CD4-positive, alpha-beta T cell treated with Interleukin-4 for 4 hours (primary cell): ENCODE data around the gene UNC93B1.
A peak's percentile ranks its signal among the peaks of the same experiment; 100 is the strongest.

Experiments used
- DNase-seq: peaks from one replicate; pipeline ENCODE4 v3.0.0-alpha.2; 2020

Gene UNC93B1

DNA sequence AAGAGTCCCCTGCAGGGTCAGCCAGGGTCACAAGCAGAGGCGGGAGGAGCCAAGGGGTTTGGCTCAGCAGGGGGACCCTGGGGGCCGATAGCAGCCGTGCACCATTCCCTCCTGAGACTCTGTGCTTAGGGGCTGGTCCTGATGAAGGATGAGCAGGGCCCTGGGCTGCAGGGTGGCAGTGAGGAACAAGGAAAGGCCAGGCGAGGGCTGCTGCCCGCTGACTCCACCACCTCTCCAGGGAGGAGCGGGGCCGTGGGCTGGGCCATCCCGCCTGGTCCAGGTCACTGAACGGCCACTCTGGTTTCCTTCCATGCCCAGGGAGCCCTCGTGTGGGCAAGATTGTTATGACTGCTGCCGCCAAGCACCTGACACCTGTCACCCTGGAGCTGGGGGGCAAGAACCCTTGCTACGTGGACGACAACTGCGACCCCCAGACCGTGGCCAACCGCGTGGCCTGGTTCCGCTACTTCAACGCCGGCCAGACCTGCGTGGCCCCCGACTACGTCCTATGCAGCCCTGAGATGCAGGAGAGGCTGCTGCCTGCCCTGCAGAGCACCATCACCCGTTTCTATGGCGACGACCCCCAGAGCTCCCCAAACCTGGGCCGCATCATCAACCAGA is 17.4 kb upstream of the UNC93B1 start:
- no peak for DNase-seq

DNA sequence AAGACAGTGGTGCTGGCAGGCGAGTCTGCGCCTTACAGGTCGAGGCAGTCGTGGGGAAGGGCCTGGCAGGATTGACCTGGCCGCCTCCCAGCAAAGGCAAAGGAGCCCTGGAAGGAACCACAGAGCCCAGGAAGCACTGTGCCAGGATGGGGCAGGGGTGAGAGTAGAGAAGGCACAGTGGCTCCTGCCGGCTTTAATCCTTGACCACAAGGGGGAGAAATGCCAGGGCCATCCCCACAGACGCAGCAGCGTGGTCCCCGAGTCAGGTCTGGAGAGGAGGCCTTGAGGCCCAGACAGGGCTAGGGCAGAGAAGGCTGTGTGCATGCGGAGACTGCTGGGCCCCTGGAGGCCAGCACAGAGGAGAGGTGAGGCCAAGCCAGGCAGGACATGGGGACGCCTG is 16.7 kb upstream of the UNC93B1 start:
- DNase-seq, result no peak

DNA sequence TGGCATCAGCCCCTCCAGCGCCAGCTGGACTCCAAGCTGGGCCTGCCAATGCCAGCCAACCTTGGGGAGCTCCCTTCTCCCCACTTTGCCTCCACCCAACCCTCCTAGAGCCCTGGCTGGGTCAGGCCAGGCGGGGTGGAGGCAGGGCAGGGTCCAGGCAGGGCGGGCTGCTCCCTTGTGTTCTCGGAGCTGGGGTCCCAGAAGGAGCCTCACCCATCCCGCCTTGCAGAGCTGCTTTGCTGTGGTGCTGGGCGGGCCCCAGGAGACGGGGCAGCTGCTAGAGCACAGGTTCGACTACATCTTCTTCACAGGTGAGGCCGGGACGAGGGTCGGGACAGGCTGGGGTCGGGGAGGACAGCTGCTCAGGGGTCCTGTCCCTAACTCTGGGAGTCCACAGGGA is 15.6 kb upstream of the UNC93B1 start:
- no peak for DNase-seq

DNA sequence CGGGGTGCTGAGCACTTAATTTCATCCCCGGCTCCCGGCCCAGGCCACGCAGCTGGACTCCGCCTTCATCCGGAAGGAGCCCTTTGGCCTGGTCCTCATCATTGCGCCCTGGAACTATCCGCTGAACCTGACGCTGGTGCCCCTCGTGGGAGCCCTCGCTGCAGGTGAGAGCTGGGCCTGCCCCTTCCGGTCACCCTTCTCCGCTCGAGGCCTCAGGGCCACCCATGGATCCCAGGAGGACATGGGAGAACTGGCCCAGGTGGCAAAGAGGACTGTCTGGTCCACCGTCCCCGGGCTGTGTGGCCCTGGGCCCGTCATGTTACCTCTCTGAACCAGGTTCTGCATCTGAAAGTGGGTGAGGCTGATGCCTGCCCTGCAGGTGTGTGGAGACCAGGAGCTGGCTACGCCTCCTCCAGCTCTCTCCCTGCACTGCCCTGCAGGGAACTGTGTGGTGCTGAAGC is 14.9 kb upstream of the UNC93B1 start:
- no peak for DNase-seq

DNA sequence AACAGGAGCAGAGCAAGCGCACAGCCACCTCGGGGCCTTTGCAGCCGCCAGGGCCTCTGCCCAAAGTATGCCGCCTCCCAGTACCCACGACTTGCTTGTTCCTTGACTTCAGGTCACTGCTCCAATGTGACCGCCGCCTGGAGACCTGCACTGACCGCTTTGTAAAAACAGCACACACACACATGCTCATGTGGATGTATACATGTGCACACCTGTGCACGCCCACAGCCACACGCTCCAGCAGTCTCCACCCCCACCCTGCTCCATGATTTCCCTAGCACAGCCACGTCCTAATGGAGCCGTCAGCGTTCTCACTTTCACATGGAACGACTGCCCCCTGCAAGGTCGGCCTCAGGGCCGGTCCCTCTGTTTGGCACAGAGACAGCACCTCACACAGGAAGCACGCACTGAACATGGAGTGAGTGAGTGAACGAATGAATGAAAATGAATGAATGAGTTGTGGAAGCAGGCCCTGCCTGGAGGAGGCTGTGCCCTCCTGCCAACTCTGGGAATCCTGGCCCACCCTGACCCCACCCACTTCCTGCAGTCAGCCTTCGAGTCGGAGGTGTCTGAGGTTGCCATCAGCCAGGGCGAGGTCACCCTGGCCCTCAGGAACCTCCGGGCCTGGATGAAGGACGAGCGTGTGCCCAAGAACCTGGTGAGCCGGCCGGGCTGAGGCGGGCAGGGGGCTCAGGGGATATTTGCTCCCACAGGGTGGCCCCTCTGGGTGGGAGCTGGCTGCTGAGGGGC is 14.3 kb upstream of the UNC93B1 start:
- DNase-seq, result no peak

DNA sequence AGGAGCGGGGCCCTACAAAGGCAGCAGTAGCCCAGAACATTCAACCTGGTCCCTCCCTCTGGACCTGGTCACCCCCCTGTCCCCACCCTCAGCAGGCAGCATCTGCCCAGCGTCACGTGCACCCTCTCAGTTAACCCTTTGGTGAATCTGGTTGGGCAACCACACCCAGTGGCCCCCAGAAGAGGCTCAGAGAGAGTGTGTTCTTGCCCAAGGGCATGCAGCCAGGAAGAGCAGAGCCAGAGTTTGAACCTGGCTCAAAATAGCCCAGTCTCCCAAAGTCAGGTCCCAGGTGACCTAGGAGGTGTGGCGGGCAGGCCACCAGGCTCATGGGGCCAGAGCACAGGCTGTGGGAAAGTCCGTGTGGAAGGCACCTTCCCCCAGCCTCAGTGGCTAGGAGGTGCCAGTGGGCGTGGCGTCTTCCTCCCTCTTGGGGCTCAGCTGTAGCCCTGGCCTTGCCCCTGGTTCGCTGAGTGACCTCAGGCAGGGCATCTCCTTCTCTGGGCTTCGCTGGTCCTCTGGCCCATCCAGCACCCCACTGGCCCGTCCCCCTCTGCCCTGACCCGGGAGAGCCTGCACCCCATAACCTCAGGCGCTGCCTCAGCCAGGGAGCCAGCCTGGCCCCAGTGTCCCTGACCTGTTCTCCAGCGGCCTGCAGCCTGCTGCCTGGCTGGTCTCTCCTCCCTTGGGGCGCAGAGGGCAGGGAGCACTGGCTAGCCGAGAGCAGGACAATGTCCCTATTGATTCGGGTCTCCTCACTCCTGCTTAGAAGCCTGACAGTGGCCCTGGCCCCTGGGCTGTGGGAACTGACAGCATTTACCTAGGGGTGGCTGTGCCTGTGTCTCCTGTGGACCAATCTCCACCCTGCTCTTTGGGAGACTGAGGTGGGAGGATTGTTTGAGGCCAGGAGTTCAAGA is 13.3 kb upstream of the UNC93B1 start:
- DNase-seq, result no peak

DNA sequence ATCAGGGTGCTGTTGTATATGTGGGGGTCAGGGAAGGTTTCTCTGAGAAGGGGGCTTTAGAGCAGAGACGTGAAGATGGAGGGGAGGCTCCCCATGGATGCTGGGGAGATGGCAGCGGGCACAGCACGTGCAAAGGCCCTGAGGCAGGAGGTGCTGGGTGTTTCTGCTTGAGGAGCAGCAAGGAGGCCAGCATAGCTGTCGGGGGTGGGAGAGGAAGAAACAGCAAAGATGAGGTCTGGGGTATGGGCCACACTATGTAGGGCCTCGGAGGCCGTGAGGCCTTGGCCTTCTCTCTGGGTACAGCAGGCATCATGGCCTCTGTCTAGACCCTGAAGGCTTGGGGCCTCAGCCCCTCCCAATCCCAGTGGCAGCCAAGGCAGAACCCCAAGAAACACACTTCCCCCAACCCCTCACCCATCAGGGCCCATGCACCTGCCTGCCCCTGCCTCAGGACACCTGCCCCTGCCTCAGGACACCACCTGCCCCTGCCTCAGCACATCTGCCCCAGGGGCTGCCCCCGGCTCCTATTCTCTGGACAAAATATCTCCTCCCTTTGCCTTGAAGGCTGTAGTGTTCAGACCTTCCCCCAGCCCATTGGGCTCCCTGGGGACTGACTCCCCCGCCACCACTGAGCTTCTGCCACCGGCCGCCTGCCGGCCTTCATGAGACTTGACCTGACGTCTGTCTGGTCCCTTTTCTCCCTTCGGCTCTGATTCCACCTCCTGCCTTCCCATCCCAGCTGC is 12.4 kb upstream of the UNC93B1 start:
- DNase-seq, result no peak

DNA sequence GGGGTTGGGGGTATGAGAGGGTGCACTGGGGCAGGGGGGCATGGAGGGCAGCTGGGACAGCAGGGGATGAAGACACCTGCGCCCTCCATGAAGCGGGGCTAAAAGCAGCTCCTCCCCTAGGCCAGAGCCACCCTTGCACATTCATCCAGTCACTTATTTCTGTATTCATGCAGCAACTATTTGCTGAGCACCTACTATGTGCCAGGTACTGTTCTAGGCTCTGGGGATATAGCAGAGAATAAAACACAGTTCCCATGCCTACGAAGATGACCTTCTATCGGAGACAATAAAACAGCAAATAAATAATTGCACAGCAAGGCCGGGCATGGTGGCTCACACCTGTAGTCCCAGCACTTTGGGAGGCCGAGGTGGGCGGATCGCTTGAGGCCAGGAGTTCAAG is 11.6 kb upstream of the UNC93B1 start:
- DNase-seq, result no peak

DNA sequence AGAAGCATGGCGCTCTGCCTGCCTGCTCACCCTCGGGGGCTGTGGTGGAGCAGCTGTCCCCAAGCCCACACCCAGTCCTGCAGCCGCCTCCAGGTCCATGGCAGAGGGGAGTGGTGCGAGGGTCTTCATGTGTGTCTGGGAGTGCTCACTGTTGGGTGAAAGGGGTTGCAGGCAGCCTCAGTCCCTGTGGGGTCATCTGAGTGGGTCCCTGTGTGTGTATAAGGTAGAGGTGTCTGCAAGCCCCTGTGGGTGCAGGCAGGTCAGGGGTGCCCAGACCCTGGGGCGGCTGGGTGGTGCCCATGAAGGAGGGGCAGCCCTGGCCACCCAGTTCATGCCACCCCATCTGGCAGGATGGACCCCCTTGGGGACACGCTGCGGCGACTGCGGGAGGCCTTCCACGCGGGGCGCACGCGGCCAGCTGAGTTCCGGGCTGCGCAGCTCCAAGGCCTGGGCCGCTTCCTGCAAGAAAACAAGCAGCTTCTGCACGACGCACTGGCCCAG is 11.1 kb upstream of the UNC93B1 start:
- no peak for DNase-seq

DNA sequence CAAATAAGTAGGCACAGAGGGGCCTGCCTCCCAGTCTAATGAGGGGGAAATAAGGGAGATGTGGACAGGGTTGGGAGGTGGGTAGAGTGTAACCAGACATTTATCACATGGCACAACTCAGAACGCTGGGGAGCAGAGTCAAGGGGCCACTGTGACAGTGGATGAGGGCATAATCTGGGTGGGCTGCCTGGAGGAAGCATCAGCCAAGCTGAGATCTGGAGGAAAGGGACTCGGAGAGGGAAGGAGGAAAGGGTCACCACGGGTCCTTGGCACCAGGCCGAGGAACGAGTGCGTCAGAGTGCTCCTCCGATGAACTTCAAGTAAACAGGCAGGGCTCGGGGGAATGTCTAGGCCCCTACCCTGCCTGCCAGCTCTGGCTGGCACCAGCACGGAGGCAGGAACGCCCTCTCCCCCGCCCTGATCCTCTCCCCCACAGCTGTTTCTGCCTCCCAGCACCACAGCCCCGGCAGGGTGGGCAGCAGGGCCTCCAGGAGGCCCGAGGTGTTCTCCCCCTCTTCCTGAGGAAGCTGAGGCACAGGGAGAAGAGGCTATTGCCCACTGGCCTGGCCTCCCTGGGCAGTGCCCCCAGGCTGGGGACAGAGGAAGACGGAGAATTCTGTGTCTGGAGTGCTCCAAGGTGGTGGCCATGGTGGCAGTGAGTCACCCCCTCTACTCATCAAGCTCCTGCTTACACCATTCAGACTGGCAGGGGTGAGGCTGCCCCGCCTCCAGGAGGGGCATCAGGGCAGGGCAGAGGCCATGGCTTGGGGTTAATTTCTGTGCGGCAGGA is 10.5 kb upstream of the UNC93B1 start:
- no peak for DNase-seq

DNA sequence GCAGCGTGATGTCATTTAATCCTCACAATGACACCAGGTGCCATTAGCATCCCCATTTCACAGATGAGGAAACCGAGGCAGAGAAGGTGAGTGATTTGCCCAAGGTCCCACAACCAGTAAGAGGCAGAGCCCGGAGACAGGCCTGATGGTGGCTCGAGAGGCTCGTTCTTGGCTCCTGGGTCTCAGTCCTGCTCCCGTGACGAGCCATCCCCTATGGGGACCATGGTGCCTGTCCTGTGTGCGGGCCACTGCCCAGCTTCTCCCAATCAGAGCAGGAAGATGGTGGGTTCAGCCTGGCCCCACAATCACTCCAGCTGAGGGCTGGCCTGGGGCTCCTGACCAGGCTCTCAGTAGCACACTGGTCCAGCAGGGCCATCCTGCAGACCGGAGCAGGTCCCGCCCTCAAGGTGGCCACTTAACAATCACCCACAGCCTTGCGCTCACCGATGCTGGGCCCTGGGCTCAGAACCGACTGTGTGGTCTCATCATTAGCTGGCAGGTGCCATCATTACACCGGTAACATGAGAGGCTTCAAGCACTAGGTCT is 9.8 kb upstream of the UNC93B1 start:
- DNase-seq, result no peak

DNA sequence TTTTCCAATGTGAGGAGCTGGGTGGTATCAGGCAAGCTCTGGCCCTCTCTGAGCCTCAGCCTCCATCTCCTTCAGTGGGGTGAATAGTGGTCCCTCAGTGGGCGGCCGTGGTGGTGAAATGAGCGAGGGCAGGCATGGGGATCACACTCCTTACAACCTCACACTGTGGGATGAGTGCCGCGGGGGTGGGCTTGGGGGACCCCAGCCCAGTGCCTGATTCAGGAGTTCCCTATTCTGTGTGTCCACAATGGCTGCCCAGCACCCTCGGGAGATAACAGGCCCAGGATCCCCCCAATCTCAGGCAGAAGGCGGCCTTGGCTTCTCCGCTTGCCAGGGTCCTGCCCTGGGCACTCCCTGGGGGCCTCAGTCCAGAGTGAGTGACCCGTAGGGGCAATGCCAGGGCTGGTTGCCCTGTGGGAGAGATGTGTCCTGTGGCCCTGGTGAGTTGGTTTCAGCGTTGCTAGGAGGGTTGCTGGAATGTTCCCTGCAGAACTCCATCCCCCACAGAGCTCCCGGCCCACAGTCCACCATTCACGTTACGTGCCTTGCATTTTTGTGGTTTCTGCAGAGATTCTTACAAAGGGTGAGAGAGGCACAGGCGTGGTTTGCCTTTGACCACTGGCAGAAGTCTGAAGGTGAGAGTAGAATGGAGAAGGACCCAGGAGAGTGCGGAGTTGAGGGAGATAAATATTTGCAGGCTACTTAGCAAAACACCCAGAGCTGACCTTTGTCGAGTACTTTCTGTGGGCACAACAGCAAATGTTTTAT is 9.1 kb upstream of the UNC93B1 start:
- DNase-seq, result no peak

DNA sequence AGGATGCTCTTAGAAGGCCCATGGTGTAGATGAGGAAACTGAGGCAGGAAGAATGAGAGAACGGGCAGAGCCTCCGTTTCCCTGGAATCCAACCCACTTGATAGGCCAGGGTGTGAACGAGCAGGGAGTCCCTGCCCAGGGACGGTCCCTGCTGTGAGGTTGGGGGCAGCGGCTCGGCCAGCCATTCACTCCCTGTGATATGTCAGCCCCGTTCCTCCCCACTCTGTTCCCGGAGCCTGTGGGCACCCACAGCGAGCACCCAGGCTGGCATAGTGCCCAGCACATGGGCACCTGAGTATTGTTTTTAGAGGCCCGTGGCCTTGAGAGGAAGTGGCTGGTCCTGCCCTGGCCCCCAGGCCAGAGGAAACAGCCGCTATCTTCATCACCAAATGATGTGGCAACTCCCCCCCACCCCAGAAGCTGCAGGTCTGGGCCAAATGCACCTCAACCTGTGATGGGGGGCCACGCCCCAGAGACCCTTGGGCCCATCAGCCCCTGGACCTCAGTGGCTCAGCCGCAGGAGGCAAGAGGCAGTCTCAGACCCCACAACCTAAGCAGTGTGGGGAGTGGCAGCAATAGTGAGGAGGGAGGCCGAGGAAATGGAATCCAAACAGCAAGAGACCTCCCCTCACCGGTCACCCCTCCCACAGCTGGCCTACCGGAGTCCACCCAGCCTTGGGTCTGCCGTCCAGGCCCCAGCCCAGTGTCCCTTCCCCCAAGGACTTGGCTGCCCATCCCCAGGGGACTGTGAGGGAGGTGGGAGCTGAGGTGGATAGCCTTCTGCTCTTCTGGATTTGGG is 8.3 kb upstream of the UNC93B1 start:
- no peak for DNase-seq

DNA sequence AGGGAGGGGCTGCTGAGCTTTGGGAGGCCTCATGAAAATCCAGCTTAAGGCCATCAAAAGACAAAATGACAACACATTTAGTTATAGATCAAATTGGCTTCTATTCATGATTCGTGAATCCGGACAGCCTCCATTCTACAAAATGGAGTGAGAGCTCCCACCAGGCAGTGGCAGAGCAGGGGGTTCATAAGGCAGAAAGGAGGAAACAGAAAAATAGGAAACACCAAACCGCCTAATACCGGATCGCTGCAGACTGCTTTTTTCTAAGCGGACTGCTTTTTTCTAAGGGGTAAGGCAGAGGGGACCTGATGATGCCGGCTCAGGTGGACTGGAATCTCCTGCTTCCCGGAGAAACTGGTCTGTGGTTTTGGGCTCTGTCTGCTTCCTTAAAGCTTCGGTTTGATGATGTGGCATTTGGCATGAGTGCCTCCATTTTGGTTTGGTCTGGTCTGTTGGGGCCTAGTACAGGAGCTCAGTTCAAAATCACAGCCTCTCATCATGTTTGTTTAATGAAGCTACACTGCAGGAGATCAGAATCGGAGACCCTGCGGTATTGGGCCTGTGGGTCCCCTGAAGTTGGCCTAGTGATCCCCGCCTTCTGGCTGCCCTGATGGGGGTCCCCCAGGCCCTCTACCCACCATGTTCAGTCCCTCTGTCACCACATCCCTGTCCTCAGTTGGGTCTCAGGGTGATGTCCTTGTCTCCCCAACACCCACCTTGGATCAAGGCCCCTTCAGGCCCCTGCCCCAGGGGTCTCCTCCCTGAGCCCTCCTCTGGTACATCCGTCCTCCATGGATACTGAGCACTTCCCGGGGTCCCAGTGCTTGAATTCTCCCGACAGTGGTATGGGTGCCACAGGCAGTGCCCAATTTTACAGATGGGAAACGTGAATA is 7.4 kb upstream of the UNC93B1 start:
- DNase-seq, result no peak

DNA sequence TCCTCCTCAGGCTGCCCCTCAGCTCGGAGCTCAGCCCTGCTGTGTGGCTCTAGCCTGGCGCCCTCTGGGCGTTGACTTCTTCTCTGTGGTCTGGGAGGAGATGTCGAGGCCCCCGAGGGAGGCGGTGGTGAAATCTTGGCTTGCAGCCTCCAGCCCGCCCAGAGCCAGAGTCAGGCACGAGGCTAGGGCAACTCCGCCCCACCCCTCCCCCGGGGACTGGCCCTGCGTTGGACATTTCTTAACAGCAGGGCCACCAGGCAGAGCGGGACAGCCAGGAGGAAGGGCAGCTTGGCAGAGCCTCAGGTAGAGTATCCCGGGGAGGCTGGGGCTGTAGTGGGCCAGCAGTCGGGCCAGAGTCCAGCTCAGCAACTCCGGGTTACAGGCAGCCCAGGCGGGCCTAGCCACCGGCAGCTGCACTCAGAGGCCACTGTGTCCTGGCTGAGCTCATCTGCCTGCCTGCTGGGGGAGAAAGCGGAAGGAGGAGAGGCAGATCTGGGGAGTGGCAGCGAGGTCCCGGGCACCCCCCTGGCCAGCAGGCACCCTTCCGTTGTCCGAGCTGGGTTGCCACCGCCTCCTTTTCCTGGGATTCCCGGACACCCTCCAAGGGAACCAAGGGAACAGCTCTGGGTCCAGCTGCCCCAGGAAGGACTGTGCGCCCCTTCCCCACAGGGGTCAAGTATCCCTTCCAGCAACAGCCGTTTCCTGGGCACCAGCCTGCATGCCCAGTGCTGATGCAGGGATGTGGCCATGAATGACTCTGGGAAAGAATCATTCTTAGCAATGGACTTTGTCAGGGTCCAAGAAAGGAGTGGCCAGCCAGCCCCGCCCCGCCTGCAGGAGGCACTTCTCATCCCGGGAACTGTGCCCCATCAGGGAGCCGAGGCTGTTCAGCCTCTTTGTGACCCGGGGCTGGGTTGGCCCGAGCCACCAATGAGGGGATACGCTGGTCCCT is 6.5 kb upstream of the UNC93B1 start, which contains the start of gene ALDH3B1:
Gene ALDH3B1 (plus strand): TSS at position 238 of the 952 bp plus-strand sequence. CDS start 4,971 bp downstream, outside the sequence.
- DNase-seq, result peak; percentile 9

DNA sequence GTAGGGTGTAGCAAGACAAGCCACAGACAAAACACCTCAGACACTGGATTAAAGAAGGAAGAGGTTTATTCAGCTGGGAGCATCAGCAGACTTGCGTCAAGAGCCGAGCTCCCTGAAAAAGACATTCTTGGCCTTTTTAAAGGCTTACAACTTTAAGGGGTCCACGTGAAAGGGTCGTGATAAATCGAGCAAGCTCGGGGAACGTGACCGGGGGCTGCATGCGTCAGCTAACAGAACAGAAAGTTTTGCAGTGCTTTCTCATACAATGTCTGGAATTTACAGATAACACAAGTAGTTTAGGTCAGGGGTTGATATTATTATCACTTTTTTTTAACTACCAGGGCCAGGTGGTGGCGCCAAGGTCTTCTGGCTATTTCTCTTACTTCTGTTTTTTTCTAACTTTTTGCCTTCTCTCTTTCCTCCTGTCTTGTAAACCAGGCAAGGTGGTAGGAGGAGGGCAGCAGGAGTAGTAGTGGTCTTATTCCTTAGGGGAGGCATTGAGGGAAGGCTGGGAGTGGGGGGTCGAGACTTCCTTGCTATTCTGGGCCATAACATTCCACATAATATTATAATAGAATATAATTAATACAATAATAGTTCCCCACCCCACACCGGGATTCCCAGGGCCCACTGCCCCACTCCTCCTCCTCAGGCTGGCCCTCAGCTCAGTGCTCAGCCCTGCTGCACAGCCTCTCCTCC is 5.6 kb upstream of the UNC93B1 start:
- DNase-seq, result peak; percentile 8
